ENCODE data around the gene FRMD4A. TPM values are rescaled to one million over a fixed set of nuclear protein-coding genes. Genes with fewer than 3 reads are reported as not detected.

FRMD4A gene
- total RNA-seq, 2 donors from 2014 or later: 55.9 to 81.0 TPM

DNA sequence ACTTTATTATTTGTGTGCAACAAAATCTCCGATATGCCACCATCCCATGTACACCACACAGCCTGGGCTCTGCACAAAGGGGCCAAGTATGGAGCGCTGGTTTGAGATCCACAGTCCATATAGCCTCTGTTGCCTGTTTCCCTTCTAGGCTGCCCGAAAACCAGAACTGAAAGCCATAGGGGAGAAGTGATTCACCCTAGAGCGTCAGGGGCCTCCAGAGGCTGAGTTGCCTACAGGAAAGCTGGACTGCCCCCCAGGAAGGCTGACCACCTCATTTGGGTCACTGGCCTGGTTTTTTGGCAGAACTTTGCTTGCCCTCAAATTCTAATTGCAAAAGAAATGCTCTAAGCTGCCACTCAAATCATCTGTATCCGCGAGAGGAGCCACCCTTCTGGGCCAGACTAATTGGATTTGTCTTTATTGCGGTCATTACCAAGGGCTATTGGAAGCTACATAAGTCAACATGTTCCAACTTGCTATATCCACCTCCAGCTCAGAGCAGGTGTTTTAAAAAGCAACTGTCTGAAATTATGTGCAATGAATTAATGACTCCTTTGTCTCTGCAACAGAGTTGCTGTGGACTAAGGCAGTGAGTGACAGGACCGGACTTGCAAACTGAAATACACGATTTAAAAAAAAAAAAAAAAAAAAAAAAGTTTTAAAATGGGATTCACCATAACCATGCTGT, 28.3 kb upstream of the FRMD4A start:
- no peaks in the 10 kb centered on the region for H3K9me3 ChIP-seq
- no peak for DNase-seq (ENCODE audit: low spot score)
- no peak overlapping the region for H3K4me3 ChIP-seq
- TF ChIP-seq, protein P1, sequence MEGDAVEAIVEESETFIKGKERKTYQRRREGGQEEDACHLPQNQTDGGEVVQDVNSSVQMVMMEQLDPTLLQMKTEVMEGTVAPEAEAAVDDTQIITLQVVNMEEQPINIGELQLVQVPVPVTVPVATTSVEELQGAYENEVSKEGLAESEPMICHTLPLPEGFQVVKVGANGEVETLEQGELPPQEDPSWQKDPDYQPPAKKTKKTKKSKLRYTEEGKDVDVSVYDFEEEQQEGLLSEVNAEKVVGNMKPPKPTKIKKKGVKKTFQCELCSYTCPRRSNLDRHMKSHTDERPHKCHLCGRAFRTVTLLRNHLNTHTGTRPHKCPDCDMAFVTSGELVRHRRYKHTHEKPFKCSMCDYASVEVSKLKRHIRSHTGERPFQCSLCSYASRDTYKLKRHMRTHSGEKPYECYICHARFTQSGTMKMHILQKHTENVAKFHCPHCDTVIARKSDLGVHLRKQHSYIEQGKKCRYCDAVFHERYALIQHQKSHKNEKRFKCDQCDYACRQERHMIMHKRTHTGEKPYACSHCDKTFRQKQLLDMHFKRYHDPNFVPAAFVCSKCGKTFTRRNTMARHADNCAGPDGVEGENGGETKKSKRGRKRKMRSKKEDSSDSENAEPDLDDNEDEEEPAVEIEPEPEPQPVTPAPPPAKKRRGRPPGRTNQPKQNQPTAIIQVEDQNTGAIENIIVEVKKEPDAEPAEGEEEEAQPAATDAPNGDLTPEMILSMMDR (IDR thresholded peaks at IDR 0.05): no peak
- ATAC-seq (ENCODE audit: insufficient number of reproducible peaks, low FRiP score, low read depth): no peak
- no peak overlapping the region for H3K27ac ChIP-seq
- H3K27me3 ChIP-seq (replicated peaks; ENCODE audit: insufficient read depth): no peaks in the 10 kb centered on the region
- no peaks in the 10 kb centered on the region for H3K4me1 ChIP-seq (ENCODE audit: control insufficient read depth in 1 of 2, low read depth in 2 of 2)
- H3K36me3 ChIP-seq: no peaks in the 10 kb centered on the region

DNA sequence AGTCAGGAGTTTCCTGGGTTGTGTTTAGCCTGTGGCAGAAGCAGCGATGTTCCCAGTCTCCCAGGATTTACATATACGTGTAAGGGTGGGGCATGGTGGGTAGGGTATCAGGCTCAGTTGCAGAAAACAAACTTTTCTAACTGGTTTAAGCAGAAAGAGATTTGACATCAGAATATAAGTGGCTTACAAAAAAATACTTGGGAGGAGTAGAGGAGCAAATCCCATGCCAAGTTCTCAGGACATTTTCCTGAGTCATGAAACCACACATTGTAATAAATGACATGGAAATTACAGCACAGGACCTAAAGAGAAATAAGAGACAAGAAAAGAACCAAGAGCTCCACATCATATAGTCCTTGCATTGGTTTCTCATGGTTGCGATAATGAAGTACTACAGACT, 26.2 kb upstream of the FRMD4A start:
- no peak for ATAC-seq (ENCODE audit: insufficient number of reproducible peaks, low FRiP score, low read depth)
- no peaks in the 10 kb centered on the region for H3K36me3 ChIP-seq

DNA sequence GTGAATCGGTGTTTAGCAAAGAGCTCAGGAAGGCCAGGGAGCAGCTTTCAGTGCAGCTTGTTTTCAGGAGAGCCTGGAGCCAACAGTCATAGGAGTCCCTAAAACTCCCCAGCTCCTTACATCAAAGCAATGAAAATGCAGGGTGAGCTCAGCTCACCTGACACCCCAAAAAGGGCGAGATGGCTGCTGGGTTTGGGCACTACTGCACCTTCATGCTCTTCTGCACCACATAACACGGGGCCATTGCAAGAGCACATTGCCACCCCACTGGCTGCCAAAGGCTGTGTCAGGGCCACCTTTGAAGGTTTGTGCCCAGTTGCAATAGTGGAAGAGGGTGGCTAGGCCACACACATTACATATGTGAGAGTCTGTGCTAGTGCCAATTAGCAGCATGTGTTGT, 25.0 kb upstream of the FRMD4A start:
- TF ChIP-seq, protein P1 (IDR thresholded peaks at IDR 0.05): no peak
- H3K36me3 ChIP-seq: no peaks in the 10 kb centered on the region
- no peaks in the 10 kb centered on the region for H3K27me3 ChIP-seq (replicated peaks; ENCODE audit: insufficient read depth)
- H3K27ac ChIP-seq: no peak overlapping the region
- H3K9me3 ChIP-seq: no peaks in the 10 kb centered on the region
- DNase-seq (ENCODE audit: low spot score) (no peak), ATAC-seq (ENCODE audit: insufficient number of reproducible peaks, low FRiP score, low read depth) (no peak)
- no peaks in the 10 kb centered on the region for H3K4me1 ChIP-seq (ENCODE audit: control insufficient read depth in 1 of 2, low read depth in 2 of 2)
- no peak overlapping the region for H3K4me3 ChIP-seq

More for the DNA sequence above, 26.2 kb upstream of the FRMD4A start:
- Histone ChIP-seq H3K27me3 (replicated peaks; ENCODE audit: insufficient read depth) (no peaks in the 10 kb centered on the region), H3K9me3 (no peaks in the 10 kb centered on the region), H3K4me1 (ENCODE audit: control insufficient read depth in 1 of 2, low read depth in 2 of 2) (no peaks in the 10 kb centered on the region), H3K27ac (no peak overlapping the region), H3K4me3 (no peak overlapping the region)
- no peak for DNase-seq (ENCODE audit: low spot score)
- TF ChIP-seq, protein P1 (IDR thresholded peaks at IDR 0.05): no peak

DNA sequence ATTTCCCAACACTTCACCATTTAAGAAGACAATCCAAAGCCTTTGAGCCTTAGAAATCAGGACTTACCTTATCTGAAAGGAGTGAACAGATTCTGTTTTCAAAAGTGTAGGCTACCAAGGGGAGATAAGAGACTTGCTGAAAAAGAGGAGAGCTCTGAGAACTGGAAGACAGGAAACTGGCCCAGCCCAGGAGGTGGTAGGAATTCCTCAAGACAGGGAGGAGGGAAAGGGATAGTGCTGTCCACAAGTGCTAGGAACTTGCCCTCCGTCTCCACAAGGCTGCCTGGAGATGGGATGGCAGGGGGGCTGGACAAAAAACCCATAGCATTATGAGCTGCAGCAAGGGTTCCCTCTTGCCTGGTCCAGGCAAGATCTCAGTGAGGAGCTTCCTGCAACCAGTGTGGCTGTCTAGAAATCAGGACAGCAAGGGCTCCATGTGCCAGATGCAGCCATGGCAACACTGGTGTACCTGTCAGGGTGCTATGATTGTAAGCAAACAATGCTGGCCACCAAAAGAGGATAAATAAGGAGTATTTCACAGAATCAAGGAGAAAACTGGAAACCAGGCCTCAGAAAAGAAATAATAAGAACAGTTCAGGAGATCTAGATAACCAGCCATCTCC, 22.7 kb upstream of the FRMD4A start:
- no peak for ATAC-seq (ENCODE audit: insufficient number of reproducible peaks, low FRiP score, low read depth)
- Histone ChIP-seq H3K36me3 (no peaks in the 10 kb centered on the region), H3K27ac (no peak overlapping the region), H3K4me1 (ENCODE audit: control insufficient read depth in 1 of 2, low read depth in 2 of 2) (no peaks in the 10 kb centered on the region), H3K9me3 (no peaks in the 10 kb centered on the region), H3K27me3 (replicated peaks; ENCODE audit: insufficient read depth) (no peaks in the 10 kb centered on the region), H3K4me3 (no peak overlapping the region)
- TF ChIP-seq, protein P1 (IDR thresholded peaks at IDR 0.05): no peak
- DNase-seq (ENCODE audit: low spot score): no peak

DNA sequence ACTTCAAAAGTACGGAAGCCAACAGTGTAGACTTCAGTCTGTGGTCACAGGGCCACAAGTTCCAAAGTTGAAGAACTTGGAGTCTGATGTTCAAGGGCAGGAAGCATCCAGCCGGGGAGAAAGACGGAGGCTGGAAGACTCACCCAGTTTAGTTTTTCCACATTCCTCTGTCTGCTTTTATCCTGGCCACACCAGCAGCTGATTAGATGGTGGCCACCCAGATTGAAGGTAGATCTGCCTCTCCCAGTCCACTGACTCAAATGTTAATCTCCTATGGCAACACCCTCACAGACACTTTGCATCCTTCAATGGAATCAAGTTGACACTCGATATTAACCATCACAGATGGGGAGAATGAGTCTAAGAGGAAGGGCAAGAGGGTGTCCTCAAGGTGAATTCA, 19.3 kb upstream of the FRMD4A start:
- Histone ChIP-seq H3K27ac (no peak overlapping the region), H3K4me1 (ENCODE audit: control insufficient read depth in 1 of 2, low read depth in 2 of 2) (no peaks in the 10 kb centered on the region), H3K9me3 (no peaks in the 10 kb centered on the region), H3K36me3 (no peaks in the 10 kb centered on the region), H3K27me3 (replicated peaks; ENCODE audit: insufficient read depth) (no peaks in the 10 kb centered on the region), H3K4me3 (no peak overlapping the region)
- ATAC-seq (ENCODE audit: insufficient number of reproducible peaks, low FRiP score, low read depth): no peak
- DNase-seq (ENCODE audit: low spot score): no peak
- TF ChIP-seq, protein P1 (IDR thresholded peaks at IDR 0.05): no peak
